Progenitor cell of endocrine pancreas (in vitro differentiated cells): ENCODE data around the gene TBCD. TPM values are rescaled to one million over a fixed set of nuclear protein-coding genes. Genes with fewer than 3 reads are reported as not detected.

Experiments
- DNase-seq: peaks from one replicate; pipeline ENCODE4 v3.0.0; 2021; ENCODE audit warnings: low spot score; ENCODE audit not compliant: unreplicated experiment
- H3K27ac Mint-ChIP-seq: 2 replicates; pipeline ENCODE4 v1.8.0; 2021; ENCODE audit warnings: mild to moderate bottlenecking, moderate library complexity, mixed read lengths
- H3K27me3 Mint-ChIP-seq: 2 replicates; pipeline ENCODE4 v1.8.0; 2021; ENCODE audit warnings: mixed read lengths
- H3K36me3 Mint-ChIP-seq: 2 replicates; pipeline ENCODE4 v1.8.0; 2022; ENCODE audit warnings: mixed read lengths; ENCODE audit not compliant: insufficient read depth
- H3K4me1 Mint-ChIP-seq: 2 replicates; pipeline ENCODE4 v1.8.0; 2021; ENCODE audit warnings: low read depth, mixed read lengths
- H3K4me3 Mint-ChIP-seq: 2 replicates; pipeline ENCODE4 v1.8.0; 2021; ENCODE audit warnings: low read depth, mild to moderate bottlenecking, moderate library complexity, mixed read lengths
- H3K9me3 Mint-ChIP-seq: 2 replicates; pipeline ENCODE4 v1.8.0; 2021; ENCODE audit warnings: low read depth, mixed read lengths
- total RNA-seq: library from RNA; stranded (reverse); gene quantifications from 2 replicates; pipeline ENCODE4 v1.2.1, GENCODE V29; 2021
- TF ChIP-seq, protein P1 (sequence below): fragments of 200-600 bp; sonication (generic); IDR thresholded peaks from one replicate; pipeline ENCODE4 v1.5.0; 2021; ENCODE audit warnings: antibody characterized with exemption, mild to moderate bottlenecking; ENCODE audit not compliant: unreplicated experiment

TBCD gene
- total RNA-seq, 1 donor from 2014 or later: 95.6 TPM

DNA sequence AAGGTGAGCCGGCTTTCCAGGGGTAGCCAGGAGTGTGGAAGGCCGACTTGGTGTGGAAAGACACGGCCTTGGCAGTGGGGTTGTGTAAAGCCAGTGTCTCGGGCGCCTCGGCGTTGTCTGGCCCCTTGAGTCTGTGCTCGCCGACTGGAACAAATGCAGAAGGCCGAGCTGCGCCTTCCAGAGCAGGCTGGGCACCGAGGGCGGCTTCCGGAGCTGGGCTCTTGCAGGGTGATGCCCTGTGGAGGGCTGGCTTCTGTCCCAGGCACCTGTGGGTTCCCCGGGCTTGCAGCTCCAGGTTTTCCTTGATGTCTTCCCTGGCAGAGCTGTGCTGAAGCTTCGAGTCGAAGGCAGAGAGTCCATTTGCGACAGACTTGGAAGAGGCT is 79.9 kb downstream of the TBCD start:
- H3K4me1 Mint-ChIP-seq: peaks cover 3% of the 10 kb centered on the region
- H3K4me3 Mint-ChIP-seq: no peak overlapping the region
- no peaks in the 10 kb centered on the region for H3K27me3 Mint-ChIP-seq
- no peak for DNase-seq
- H3K36me3 Mint-ChIP-seq: peaks cover 26% of the 10 kb centered on the region
- H3K9me3 Mint-ChIP-seq: peaks cover 9% of the 10 kb centered on the region
- H3K27ac Mint-ChIP-seq: no peak overlapping the region
- TF ChIP-seq, protein P1, sequence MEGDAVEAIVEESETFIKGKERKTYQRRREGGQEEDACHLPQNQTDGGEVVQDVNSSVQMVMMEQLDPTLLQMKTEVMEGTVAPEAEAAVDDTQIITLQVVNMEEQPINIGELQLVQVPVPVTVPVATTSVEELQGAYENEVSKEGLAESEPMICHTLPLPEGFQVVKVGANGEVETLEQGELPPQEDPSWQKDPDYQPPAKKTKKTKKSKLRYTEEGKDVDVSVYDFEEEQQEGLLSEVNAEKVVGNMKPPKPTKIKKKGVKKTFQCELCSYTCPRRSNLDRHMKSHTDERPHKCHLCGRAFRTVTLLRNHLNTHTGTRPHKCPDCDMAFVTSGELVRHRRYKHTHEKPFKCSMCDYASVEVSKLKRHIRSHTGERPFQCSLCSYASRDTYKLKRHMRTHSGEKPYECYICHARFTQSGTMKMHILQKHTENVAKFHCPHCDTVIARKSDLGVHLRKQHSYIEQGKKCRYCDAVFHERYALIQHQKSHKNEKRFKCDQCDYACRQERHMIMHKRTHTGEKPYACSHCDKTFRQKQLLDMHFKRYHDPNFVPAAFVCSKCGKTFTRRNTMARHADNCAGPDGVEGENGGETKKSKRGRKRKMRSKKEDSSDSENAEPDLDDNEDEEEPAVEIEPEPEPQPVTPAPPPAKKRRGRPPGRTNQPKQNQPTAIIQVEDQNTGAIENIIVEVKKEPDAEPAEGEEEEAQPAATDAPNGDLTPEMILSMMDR: no peak

DNA sequence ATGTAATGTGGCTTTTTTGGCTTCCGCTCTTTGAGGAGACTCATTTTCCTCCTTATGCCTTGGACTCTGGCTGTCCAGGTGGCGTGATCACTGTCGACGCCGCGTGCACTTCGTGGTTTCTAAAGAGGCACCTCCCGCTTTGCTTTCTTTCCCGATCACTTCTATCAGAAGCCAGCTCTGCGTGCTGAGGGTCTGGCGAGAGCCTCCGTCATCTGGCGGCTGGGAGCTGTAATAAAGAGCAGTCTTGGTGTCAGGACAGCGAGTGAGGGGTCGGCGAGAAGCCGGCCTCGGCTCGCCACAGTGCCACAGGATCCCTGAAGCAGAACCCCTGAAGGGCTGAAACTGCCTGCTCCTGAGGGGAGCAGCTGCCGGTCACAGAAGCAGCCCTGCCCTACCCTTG is 80.5 kb downstream of the TBCD start:
- TF ChIP-seq, protein P1: no peak
- no peak for DNase-seq
- Mint-ChIP-seq H3K27ac (peak overlapping the region; percentile 71), H3K9me3 (peaks cover 9% of the 10 kb centered on the region), H3K36me3 (peaks cover 26% of the 10 kb centered on the region), H3K27me3 (no peaks in the 10 kb centered on the region), H3K4me1 (peaks cover 4% of the 10 kb centered on the region), H3K4me3 (no peak overlapping the region)

DNA sequence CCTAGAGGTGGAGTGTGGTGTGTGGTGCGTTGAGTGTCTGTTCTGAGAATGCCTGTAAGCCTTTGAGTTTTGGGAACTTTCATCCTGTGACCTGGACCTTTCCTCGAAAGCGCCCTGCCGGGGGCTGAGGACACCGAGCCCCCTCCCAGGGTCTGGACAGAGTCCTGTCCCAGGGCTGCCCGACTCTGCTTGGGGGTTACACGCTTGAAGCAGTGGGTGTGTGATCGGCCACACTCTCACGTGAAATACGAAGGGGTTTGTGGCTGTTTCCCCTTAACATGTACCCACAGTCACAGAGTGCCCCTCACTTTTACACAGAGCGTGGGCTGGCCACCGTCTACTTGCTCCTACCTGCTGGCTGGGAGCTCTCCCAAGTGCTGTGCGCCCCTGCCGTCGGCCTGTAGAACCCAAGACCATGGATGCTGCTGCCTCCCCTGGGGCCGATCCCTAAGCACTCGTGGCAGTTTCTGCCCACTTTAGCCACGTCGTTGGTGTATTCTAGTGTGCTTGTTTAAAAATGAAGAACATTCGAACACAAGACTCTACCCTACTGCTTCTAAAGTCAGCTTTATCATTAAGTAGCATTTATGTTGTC is 81.1 kb downstream of the TBCD start:
- TF ChIP-seq, protein P1: no peak
- DNase-seq: no peak
- Mint-ChIP-seq H3K9me3 (peaks cover 7% of the 10 kb centered on the region), H3K36me3 (peaks cover 20% of the 10 kb centered on the region), H3K27ac (no peak overlapping the region), H3K27me3 (no peaks in the 10 kb centered on the region), H3K4me3 (no peak overlapping the region), H3K4me1 (peaks cover 4% of the 10 kb centered on the region)

DNA sequence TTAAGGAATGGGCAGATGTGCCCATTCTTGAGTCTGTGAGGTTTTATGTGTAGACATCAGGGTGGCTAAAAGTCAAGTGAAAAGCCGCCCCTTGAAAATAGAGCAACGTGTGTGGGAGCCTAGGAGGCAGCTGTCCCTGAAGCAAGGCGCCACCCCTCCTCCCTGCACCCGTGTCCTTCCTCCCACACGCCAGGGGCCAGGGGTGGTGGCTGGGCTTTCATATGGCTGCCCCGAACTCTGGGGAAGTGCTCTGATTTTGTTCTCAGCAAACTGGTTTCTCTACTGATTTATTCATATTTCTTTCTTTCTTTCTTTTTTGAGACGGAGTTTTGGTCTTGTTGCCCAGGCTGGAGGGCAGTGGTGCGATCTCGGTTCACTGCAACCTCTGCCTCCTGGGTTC is 83.3 kb downstream of the TBCD start:
- H3K4me3 Mint-ChIP-seq: no peak overlapping the region
- peaks cover 8% of the 10 kb centered on the region for H3K36me3 Mint-ChIP-seq
- DNase-seq: no peak
- H3K4me1 Mint-ChIP-seq: peaks cover 5% of the 10 kb centered on the region
- H3K27ac Mint-ChIP-seq: no peak overlapping the region
- no peaks in the 10 kb centered on the region for H3K27me3 Mint-ChIP-seq
- no peaks in the 10 kb centered on the region for H3K9me3 Mint-ChIP-seq
- TF ChIP-seq, protein P1: no peak

DNA sequence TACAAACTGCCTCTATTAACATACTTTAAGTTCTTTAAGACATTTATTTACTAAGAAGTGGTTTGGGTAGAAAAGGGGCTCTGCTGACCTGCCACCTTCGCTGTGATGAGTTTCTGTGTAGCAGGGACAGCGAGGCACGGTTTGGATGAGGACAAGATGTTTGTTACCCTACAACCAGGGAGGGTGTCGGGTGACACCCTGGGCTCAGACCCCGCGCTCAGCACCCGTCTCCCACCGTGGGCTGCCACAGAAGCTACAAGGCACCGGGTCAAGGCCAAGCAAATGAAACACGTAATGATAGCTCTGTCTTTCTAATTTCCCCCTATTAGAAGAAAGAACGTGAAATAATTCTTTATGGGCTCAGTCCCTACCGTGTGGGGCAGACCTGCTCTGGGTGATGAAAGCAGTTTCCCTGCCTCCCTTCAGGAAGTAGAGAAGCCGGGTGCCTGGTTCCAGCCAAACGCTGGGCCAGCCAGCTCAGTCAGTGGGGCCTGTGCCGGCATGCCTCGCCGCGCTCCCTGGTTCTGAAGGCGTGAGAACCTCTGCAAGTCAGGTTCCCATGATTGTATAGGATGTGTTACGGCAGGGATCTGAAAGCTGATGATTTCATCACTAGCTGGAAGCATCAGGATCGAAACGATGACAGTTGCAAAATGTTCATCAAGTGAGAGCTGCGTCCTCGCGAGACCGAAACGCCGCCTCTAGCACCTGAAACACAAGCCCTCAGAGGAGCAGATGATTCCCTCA is 84.1 kb downstream of the TBCD start:
- no peaks in the 10 kb centered on the region for H3K27me3 Mint-ChIP-seq
- TF ChIP-seq, protein P1: no peak
- DNase-seq: no peak
- H3K4me3 Mint-ChIP-seq: no peak overlapping the region
- no peak overlapping the region for H3K27ac Mint-ChIP-seq
- peaks cover 6% of the 10 kb centered on the region for H3K4me1 Mint-ChIP-seq
- H3K9me3 Mint-ChIP-seq: no peaks in the 10 kb centered on the region
- H3K36me3 Mint-ChIP-seq: peaks cover 8% of the 10 kb centered on the region
